GM18858 (cell line): ENCODE data around the gene SLC41A3.

ENCODE experiments used
- ATAC-seq: cut with Tn5 transposase; IDR thresholded peaks from one replicate; pipeline ENCODE4 v1.9.1; 2021; ENCODE audit not compliant: unreplicated experiment

The SLC41A3 gene

GRCh38 chr3:126121074-126121473 is 37.1 kb upstream of the SLC41A3 start:
- ATAC-seq: no peak

DNA sequence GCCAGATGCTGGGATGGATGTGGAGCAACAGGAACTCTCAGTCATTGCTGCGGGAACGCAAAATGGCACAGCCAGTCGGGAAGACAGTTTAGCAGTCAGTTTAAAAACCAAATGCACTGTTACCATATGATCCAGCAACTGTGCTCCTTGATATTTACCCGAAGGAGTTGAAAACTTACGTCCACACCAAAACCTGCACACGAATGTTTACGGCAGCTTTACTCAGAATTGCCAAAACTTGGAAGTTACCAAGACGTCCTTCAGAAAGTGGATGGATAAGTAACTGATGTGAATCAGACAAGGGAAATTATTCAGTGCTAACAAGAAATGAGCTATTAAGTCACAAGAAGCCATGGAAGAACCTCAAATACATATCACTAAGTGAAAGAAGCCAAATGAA is 36.1 kb upstream of the SLC41A3 start:
- no peak for ATAC-seq

GRCh38 chr3:126119008-126119675 is 35.2 kb upstream of the SLC41A3 start:
- no peak for ATAC-seq

DNA sequence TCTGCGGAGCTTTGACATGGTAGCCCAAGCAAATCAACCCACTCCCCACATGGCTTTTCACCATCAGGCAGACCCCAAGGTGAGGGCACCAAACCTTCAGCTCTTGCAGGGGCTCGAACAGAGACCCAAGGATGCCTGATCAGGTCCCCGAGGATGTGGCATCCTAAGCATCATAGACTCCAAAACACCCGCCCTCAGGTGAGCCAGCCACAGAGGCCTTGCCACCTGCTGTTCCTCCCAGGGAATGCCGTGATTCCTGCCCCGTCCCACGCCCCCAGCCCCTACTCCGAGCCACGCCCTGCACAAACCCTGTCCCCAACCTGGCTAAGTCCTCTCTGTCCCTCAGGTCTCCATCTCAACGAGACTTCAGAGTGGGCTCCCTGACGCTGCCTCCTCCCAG is 34.7 kb upstream of the SLC41A3 start:
- no peak for ATAC-seq

DNA sequence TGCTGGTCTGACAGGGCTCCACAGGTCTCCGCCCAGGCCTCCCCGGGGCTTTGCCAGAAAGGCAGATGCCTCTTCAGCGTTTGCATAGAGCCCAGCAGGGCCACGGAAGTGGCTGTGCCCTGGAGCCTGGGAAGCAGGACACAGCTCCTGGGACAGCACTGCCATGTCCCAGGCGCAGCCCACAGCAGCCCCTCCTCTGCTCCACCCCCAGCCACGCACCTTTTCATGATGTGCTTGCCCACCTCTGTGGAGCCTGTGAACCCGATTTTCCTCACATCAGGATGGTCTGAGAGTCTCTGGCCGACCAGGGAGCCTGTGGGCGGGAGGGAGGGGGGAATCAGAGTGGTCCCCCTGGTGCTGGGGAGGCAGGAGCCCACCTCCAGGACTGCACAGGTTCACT is 33.9 kb upstream of the SLC41A3 start:
- ATAC-seq: no peak

DNA sequence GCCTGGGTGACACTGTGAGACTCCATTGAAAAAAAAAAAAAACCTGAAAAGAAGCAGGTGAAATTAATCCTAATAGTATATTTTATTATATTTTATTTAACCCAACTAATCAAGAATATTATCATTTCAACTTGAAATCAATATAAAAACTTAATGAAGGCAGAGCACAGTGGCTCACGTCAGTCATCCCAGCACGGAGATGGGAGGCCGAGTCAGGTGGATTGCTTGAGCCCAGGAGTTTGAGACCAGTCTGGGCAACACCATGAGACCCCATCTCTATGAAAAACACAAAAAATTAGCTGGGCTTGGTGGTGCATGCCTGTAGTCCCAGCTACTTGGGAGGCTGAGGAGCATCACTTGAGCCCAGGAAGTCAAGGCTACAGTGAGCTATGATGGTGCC is 33.3 kb upstream of the SLC41A3 start:
- no peak for ATAC-seq

DNA sequence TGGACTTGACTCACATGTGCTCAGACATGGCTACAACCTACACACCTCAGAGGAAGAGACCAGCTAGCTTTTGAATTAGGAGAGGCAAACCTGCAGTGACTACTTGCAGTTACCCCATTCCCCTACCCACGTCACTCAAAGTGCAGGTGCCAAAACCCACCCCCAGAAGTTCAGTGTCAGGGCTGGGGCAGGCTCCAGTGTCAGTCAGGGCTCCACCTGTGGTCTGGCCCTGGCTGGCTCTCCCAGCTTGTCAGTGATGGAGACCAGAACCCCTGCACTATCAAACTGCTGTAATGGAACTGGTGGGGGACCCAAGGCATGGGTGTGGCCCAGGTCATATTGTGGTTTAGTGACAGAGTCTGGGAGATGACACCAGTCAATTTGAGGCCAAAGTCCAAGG is 32.6 kb upstream of the SLC41A3 start:
- ATAC-seq: no peak

- ATAC-seq: no peak
Observed at GRCh38 chr3:126114443-126115386, 30.8 kb upstream of the SLC41A3 start.

DNA sequence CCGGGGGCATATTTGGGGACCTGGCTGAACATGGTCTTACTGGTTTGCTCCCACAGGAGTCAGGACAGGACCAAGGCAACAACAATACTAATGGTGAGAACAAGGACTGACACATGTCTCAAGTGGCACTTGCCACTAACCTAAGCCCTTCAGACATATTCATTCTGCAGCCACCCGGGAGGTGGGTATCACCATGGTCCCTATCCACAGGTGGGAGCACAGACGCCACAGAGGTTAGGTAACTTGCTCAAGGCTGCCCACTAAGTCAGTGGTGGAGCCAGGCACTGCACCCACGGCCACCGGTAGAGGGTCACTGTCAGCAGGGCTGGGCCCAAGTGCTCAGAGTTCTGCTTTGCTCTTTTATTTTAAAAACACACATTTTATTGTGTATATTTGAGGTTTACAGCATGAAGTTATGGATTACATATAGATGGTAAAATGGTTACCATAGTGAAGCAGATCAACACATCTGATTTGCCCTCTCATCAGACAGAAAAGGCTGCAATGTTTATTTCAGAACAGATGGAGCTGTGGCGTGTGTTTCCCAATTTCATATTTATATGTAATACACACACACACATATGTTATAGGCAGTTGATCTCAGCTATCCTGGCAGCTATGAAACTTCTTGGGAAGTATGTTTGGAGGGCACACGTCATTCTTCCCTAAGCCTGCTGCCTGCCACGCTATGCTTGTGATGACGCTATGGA is 30.0 kb upstream of the SLC41A3 start:
- no peak for ATAC-seq

GRCh38 chr3:126113238-126113555 is 29.3 kb upstream of the SLC41A3 start:
- ATAC-seq: no peak

DNA sequence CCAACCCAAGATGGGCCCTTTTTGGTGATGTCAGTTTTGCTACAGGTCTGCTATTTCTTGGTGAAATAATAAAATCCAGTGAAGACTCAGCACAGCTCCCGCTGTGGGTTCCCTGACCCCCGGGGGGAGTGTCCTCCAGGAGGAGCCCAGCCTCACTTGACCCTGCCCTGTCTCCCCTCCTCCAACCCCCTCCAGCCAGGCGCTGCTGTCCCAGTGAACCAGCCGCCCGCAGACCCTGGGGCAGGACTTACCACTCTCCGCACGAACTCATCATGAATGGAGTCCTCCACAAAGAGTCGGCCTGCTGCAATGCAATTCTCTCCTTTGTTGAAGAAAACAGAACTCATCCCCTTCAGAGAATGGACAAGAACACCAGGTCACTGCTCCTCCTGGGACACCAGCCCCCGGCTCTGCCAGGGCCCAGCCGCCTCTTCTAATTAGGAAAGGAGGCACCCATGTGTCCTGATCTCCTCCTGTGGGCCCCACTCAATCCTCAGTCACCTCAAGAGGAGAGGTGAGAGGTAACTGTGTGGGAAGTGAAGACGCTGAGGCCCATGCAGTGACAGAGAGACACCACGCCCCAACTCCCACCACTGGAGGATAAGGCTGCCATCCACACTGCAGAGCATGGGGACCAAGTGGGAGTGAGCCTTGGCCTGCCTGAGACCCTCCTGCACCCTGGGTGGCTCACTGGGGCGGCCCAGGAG is 28.8 kb upstream of the SLC41A3 start:
- no peak for ATAC-seq

DNA sequence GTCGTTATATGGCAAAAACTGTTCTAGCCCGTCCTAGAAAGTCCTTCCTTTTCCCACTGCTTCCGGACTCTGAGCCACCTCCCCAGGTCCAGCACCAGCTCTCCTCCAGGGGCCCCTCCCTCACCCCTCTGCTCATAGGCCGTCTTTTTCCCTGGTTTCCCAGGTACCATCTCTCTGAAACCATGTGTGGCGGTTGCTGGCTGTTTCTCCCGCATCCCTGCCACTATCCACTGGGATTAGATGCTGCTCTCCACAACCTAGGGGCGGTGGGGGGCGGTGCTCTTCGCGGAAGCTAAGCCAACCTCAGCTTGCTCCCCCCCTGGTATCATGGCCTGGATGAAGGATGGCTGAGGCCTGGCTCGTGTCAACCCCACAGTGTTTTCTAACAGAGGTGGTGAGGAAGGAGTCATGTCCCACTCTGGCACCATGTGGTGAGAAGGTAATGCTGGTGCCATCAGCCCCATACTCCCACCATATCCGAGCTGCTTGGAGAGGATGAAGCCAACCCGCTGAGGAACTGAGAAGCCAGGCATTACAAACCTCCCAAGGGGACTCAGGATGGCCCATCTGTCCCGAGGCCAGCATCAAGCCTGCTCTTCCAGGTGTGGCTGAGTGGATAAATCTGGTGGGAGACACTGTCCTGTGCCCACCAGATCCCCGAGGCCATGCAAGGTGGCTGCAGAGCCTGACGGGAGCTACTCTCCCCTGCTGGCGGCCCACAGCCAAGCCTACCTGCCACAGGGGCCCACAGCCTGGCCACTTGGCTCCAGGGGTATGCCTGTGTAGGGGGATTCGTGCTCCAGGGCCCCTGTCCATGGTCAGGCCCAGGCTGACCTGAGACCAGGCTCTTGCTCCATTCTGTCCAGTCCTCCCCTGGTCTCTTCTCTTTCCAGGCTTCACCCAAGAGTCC is 27.9 kb upstream of the SLC41A3 start:
- no peak for ATAC-seq

DNA sequence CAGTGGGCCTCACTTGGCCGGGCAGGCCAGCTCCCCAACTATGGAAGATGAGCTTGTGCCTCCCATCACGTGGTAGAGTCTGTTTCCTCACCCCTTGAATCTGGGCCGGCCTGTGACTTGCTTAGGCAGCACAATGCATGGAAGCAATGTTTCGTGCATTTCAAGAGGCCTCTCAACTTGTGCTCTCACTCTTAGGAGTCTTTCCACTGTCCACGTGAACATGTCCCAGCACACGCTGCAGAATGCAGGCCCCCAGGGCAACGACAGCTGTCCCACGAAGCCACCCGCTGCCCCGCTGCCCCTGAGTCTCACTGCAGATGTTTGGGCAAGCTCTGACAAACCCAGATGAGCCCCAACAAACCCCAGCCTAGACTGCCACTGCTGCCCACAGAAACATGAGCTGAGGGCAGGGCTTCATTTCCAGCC is 27.2 kb upstream of the SLC41A3 start:
- no peak for ATAC-seq

- ATAC-seq: no peak
Observed at GRCh38 chr3:126110431-126111125, 26.7 kb upstream of the SLC41A3 start.

DNA sequence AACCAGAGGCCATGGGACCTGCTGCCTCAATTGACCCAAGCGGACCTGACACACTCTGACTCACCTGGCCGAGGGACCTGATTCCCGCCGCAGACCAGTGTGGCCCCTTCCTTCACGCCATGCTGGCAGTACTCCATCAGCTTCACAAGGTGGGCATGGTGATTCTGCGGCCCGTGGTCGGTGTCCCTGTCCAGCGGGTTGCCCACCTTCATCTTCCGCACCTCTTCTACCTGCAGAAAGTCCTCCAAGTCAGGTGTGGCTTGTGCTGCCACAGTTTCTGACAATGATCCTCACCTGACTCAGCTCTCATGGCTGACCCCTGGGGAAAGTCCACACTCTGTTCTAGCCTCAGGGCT is 25.9 kb upstream of the SLC41A3 start:
- no peak for ATAC-seq

- ATAC-seq: no peak
Observed at GRCh38 chr3:126109146-126109879, 25.4 kb upstream of the SLC41A3 start.

- no peak for ATAC-seq
Observed at GRCh38 chr3:126108676-126109050, 24.7 kb upstream of the SLC41A3 start.

GRCh38 chr3:126107957-126108675 is 24.2 kb upstream of the SLC41A3 start:
- no peak for ATAC-seq
